HEK293 (cell line): ENCODE measurements around the gene CAPRIN2.
A peak's percentile ranks its signal among the peaks of the same experiment; 100 is the strongest.

Experiments
- CTCF ChIA-PET: fragments of 350-600 bp; formaldehyde crosslinking; extraction: SDS; loops from one replicate; lab custom pipeline; 2021; ENCODE audit warnings: antibody characterized with exemption; lab: Yijun Ruan, JAX
- POLR2A ChIA-PET: fragments of 300-600 bp; formaldehyde crosslinking; extraction: SDS; loops from one replicate; lab custom pipeline; 2020; ENCODE audit warnings: antibody characterized with exemption, inconsistent platforms; lab: Yijun Ruan, JAX
- H3K27ac ChIP-seq: fragments of 200-500 bp; sonication (Bioruptor generic); 2 replicates; pipeline ENCODE4 v1.5.1; 2014; ENCODE audit warnings: low read depth, low read length, control low read depth, inconsistent platforms; ENCODE audit errors: extremely low read depth
- H3K36me3 ChIP-seq, 2 experiments: fragments of 200-500 bp in 1 of 2; sonication (Bioruptor generic) in 1 of 2; 1 replicate in 1 of 2; 2 replicates in 1 of 2; pipeline ENCODE4 v1.5.1; 2014 to 2017; ENCODE audit warnings: inconsistent platforms in 2 of 2, low read length in 2 of 2; ENCODE audit not compliant: control insufficient read depth in 2 of 2, insufficient read depth in 1 of 2
- H3K4me1 ChIP-seq: fragments of 200-500 bp; sonication (Bioruptor generic); 2 replicates; pipeline ENCODE4 v1.5.1; 2014; ENCODE audit warnings: mild to moderate bottlenecking, low read length, inconsistent platforms; ENCODE audit not compliant: control insufficient read depth, insufficient read depth
- H3K4me3 ChIP-seq: 2 replicates; pipeline ENCODE4 v1.5.1; 2011; ENCODE audit warnings: low read depth, mild to moderate bottlenecking, control low read depth, low read length, moderate library complexity
- H3K9me3 ChIP-seq: fragments of 200-500 bp; sonication (Bioruptor generic); 2 replicates; pipeline ENCODE4 v1.5.1; 2014; ENCODE audit warnings: low read depth, low read length, inconsistent platforms; ENCODE audit not compliant: control insufficient read depth, insufficient read depth
- PRDM1 ChIP-seq: fragments of 450-650 bp; formaldehyde crosslinking; IDR thresholded peaks from 2 replicates; pipeline ENCODE4; 2016; ENCODE audit warnings: missing biosample characterization, missing genetic modification characterization
- ZFP3 ChIP-seq: fragments of 450-650 bp; formaldehyde crosslinking; IDR thresholded peaks from 2 replicates; pipeline ENCODE4 v1.5.1; 2016; ENCODE audit warnings: low read depth, missing biosample characterization, missing genetic modification characterization
- ZFP41 ChIP-seq: fragments of 450-650 bp; formaldehyde crosslinking; IDR thresholded peaks from 2 replicates; pipeline ENCODE4 v1.5.1; 2016; ENCODE audit warnings: missing biosample characterization, missing genetic modification characterization, borderline replicate concordance
- ZNF16 ChIP-seq: fragments of 450-650 bp; formaldehyde crosslinking; IDR thresholded peaks from 2 replicates; pipeline ENCODE4 v1.5.1; 2016; ENCODE audit warnings: low read depth, missing biosample characterization, missing genetic modification characterization
- ZNF184 ChIP-seq: fragments of 450-650 bp; IDR thresholded peaks from 2 replicates; pipeline ENCODE4 v1.5.1; 2018; ENCODE audit warnings: missing biosample characterization, mild to moderate bottlenecking, missing genetic modification characterization
- ZNF214 ChIP-seq: fragments of 450-650 bp; formaldehyde crosslinking; IDR thresholded peaks from 2 replicates; pipeline ENCODE4 v1.5.1; 2017; ENCODE audit warnings: missing biosample characterization, mild to moderate bottlenecking, missing genetic modification characterization, borderline replicate concordance
- ZNF48 ChIP-seq: fragments of 450-650 bp; formaldehyde crosslinking; IDR thresholded peaks from 2 replicates; pipeline ENCODE4 v1.5.1; 2016; ENCODE audit warnings: missing biosample characterization, missing genetic modification characterization
- ZNF510 ChIP-seq: fragments of 450-650 bp; formaldehyde crosslinking; IDR thresholded peaks from 2 replicates; pipeline ENCODE4 v1.5.1; 2018; ENCODE audit warnings: mild to moderate bottlenecking, missing genetic modification characterization, missing biosample characterization; ENCODE audit not compliant: insufficient replicate concordance
- ZNF514 ChIP-seq: fragments of 450-650 bp; formaldehyde crosslinking; IDR thresholded peaks from 2 replicates; pipeline ENCODE4 v1.5.1; 2016; ENCODE audit warnings: missing biosample characterization, missing genetic modification characterization
- ZNF529 ChIP-seq: fragments of 450-650 bp; formaldehyde crosslinking; IDR thresholded peaks from 2 replicates; pipeline ENCODE4 v1.5.1; 2017; ENCODE audit warnings: missing genetic modification characterization, missing biosample characterization; ENCODE audit not compliant: insufficient replicate concordance
- ZNF544 ChIP-seq: fragments of 450-650 bp; formaldehyde crosslinking; IDR thresholded peaks from 2 replicates; pipeline ENCODE4 v1.5.0; 2017; ENCODE audit warnings: missing biosample characterization, missing genetic modification characterization
- ZNF548 ChIP-seq: fragments of 450-650 bp; formaldehyde crosslinking; IDR thresholded peaks from 2 replicates; pipeline ENCODE4 v1.5.1; 2016; ENCODE audit warnings: missing biosample characterization, missing genetic modification characterization
- ZNF629 ChIP-seq: fragments of 450-650 bp; formaldehyde crosslinking; IDR thresholded peaks from 2 replicates; pipeline ENCODE4 v1.5.1; 2017; ENCODE audit warnings: missing biosample characterization, missing genetic modification characterization
- ZNF677 ChIP-seq: fragments of 450-650 bp; IDR thresholded peaks from 2 replicates; pipeline ENCODE4 v1.5.0; 2018; ENCODE audit warnings: missing biosample characterization, mild to moderate bottlenecking, missing genetic modification characterization, moderate library complexity
- ZNF768 ChIP-seq: fragments of 450-650 bp; formaldehyde crosslinking; IDR thresholded peaks from 2 replicates; pipeline ENCODE4 v1.5.1; 2018; ENCODE audit warnings: missing biosample characterization, mild to moderate bottlenecking, missing genetic modification characterization
- ZNF785 ChIP-seq: fragments of 450-650 bp; formaldehyde crosslinking; IDR thresholded peaks from 2 replicates; pipeline ENCODE4 v1.5.1; 2016; ENCODE audit warnings: missing biosample characterization, missing genetic modification characterization
- ZNF830 ChIP-seq: fragments of 450-650 bp; IDR thresholded peaks from 2 replicates; pipeline ENCODE4 v1.5.0; 2018; ENCODE audit warnings: missing biosample characterization, missing genetic modification characterization, low read depth, mild to moderate bottlenecking, moderate library complexity
- ZNF837 ChIP-seq: fragments of 450-650 bp; formaldehyde crosslinking; IDR thresholded peaks from 2 replicates; pipeline ENCODE4 v1.5.1; 2016; ENCODE audit warnings: missing biosample characterization, missing genetic modification characterization
- TF ChIP-seq, protein P1 (sequence below): fragments of 450-650 bp; formaldehyde crosslinking; IDR thresholded peaks from 2 replicates; pipeline ENCODE4 v1.5.1; 2016; ENCODE audit warnings: missing biosample characterization, missing genetic modification characterization
- TF ChIP-seq, protein P2 (sequence below): fragments of 450-650 bp; formaldehyde crosslinking; IDR thresholded peaks from 2 replicates; pipeline ENCODE4 v1.5.1; 2016; ENCODE audit warnings: missing biosample characterization, missing genetic modification characterization
- TF ChIP-seq, protein P3 (sequence below): fragments of 450-650 bp; formaldehyde crosslinking; IDR thresholded peaks from 2 replicates; pipeline ENCODE4 v1.5.1; 2016; ENCODE audit warnings: missing biosample characterization, missing genetic modification characterization
- TF ChIP-seq, protein P4 (sequence below): fragments of 450-650 bp; formaldehyde crosslinking; IDR thresholded peaks from 2 replicates; pipeline ENCODE4 v1.5.1; 2016; ENCODE audit warnings: missing biosample characterization, missing genetic modification characterization
- TF ChIP-seq, protein P5 (sequence below): fragments of 450-650 bp; formaldehyde crosslinking; conservative IDR thresholded peaks from 2 replicates; pipeline ENCODE4 v1.5.1; 2016; ENCODE audit warnings: low read depth, missing biosample characterization, missing genetic modification characterization
- TF ChIP-seq, protein P6 (sequence below): fragments of 450-650 bp; formaldehyde crosslinking; IDR thresholded peaks from 2 replicates; pipeline ENCODE4 v1.5.1; 2016; ENCODE audit warnings: missing biosample characterization, missing genetic modification characterization

Gene CAPRIN2

DNA sequence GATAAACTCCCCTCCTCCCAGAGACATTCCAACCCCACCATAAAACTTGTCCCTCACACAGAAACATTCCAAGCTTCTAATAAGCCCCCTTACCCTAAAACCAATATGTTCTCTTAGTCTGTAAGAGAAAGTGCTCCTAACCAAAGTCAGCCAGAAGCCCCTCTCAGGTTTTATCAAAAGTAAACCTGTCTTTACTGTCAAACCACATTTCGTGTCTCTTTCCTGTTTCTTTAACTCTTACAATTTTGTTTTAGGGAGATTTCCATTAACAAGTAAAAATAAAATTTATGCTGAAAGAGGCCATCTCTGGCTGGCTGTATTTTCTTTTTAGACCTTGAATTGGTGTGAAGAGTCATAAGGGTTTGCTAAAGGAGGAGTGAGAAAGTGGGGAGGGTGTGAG lies 29.8 kb upstream of the CAPRIN2 start:
- POLR2A ChIA-PET = no interaction called here
- Histone ChIP-seq H3K4me1 (no peaks in the 10 kb centered on the region), H3K27ac (no peak overlapping the region), H3K9me3 (no peaks in the 10 kb centered on the region; the same call in 1 of the 2 replicates), H3K36me3 (no peaks in the 10 kb centered on the region), H3K4me3 (no peak overlapping the region)
- CTCF ChIA-PET = interaction anchor here (0.6 kb wide), 1 partner anchor 153 kb away, joined by 3 read pairs; no protein-coding TSS in a partner anchor
- TF ChIP-seq ZNF768 = no peak
- peak; percentile 33; the same call in 1 of the 2 replicates for TF ChIP-seq ZNF184 (tag by site-specific recombination)
- no peak for TF ChIP-seq ZFP3 (tag by site-specific recombination)
- TF ChIP-seq ZNF677 (tag by site-specific recombination) = no peak
- TF ChIP-seq ZNF629 = no peak
- TF ChIP-seq, protein P1, sequence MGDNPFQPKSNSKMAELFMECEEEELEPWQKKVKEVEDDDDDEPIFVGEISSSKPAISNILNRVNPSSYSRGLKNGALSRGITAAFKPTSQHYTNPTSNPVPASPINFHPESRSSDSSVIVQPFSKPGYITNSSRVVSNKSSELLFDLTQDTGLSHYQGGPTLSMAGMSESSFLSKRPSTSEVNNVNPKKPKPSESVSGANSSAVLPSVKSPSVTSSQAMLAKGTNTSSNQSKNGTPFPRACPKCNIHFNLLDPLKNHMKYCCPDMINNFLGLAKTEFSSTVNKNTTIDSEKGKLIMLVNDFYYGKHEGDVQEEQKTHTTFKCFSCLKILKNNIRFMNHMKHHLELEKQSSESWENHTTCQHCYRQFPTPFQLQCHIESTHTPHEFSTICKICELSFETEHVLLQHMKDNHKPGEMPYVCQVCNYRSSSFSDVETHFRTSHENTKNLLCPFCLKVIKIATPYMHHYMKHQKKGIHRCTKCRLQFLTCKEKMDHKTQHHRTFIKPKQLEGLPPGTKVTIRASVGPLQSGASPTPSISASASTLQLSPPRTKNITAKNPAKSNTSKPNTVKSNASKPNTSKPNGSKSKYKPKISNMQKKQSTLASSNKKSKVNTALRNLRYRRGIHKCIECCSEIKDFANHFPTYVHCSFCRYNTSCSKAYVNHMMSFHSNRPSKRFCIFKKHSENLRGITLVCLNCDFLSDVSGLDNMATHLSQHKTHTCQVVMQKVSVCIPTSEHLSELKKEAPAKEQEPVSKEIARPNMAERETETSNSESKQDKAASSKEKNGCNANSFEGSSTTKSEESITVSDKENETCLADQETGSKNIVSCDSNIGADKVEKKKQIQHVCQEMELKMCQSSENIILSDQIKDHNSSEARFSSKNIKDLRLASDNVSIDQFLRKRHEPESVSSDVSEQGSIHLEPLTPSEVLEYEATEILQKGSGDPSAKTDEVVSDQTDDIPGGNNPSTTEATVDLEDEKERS (tag by site-specific recombination) = peak; percentile 62
- TF ChIP-seq, protein P2, sequence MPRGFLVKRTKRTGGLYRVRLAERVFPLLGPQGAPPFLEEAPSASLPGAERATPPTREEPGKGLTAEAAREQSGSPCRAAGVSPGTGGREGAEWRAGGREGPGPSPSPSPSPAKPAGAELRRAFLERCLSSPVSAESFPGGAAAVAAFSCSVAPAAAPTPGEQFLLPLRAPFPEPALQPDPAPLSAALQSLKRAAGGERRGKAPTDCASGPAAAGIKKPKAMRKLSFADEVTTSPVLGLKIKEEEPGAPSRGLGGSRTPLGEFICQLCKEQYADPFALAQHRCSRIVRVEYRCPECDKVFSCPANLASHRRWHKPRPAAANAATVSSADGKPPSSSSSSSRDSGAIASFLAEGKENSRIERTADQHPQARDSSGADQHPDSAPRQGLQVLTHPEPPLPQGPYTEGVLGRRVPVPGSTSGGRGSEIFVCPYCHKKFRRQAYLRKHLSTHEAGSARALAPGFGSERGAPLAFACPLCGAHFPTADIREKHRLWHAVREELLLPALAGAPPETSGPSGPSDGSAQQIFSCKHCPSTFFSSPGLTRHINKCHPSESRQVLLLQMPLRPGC = no peak
- TF ChIP-seq ZNF48 (tag by site-specific recombination) = no peak
- TF ChIP-seq, protein P3, sequence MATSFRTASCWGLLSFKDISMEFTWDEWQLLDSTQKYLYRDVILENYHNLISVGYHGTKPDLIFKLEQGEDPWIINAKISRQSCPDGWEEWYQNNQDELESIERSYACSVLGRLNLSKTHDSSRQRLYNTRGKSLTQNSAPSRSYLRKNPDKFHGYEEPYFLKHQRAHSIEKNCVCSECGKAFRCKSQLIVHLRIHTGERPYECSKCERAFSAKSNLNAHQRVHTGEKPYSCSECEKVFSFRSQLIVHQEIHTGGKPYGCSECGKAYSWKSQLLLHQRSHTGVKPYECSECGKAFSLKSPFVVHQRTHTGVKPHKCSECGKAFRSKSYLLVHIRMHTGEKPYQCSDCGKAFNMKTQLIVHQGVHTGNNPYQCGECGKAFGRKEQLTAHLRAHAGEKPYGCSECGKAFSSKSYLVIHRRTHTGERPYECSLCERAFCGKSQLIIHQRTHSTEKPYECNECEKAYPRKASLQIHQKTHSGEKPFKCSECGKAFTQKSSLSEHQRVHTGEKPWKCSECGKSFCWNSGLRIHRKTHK = 0 out of 2 replicates have a peak, but pooled peaks have one; percentile 42
- no peak for TF ChIP-seq ZNF837 (tag by site-specific recombination)
- no peak for TF ChIP-seq ZNF544 (tag by site-specific recombination)
- peak; percentile 53 for TF ChIP-seq ZNF510 (tag by site-specific recombination)
- TF ChIP-seq, protein P4, sequence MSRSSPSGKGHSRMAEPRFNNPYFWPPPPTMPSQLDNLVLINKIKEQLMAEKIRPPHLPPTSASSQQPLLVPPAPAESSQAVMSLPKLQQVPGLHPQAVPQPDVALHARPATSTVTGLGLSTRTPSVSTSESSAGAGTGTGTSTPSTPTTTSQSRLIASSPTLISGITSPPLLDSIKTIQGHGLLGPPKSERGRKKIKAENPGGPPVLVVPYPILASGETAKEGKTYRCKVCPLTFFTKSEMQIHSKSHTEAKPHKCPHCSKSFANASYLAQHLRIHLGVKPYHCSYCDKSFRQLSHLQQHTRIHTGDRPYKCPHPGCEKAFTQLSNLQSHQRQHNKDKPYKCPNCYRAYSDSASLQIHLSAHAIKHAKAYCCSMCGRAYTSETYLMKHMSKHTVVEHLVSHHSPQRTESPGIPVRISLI (tag by site-specific recombination) = no peak
- TF ChIP-seq ZNF16 (tag by site-specific recombination) = no peak
- no peak for TF ChIP-seq ZNF548 (tag by site-specific recombination)
- TF ChIP-seq ZNF514 (tag by site-specific recombination) = no peak
- no peak for TF ChIP-seq ZNF830 (tag by site-specific recombination)
- no peak for TF ChIP-seq ZNF785 (tag by site-specific recombination)
- TF ChIP-seq PRDM1 (tag by site-specific recombination) = no peak
- TF ChIP-seq ZNF214 (tag by site-specific recombination) = peak; percentile 14; the same call in 1 of the 2 replicates
- TF ChIP-seq, protein P5, sequence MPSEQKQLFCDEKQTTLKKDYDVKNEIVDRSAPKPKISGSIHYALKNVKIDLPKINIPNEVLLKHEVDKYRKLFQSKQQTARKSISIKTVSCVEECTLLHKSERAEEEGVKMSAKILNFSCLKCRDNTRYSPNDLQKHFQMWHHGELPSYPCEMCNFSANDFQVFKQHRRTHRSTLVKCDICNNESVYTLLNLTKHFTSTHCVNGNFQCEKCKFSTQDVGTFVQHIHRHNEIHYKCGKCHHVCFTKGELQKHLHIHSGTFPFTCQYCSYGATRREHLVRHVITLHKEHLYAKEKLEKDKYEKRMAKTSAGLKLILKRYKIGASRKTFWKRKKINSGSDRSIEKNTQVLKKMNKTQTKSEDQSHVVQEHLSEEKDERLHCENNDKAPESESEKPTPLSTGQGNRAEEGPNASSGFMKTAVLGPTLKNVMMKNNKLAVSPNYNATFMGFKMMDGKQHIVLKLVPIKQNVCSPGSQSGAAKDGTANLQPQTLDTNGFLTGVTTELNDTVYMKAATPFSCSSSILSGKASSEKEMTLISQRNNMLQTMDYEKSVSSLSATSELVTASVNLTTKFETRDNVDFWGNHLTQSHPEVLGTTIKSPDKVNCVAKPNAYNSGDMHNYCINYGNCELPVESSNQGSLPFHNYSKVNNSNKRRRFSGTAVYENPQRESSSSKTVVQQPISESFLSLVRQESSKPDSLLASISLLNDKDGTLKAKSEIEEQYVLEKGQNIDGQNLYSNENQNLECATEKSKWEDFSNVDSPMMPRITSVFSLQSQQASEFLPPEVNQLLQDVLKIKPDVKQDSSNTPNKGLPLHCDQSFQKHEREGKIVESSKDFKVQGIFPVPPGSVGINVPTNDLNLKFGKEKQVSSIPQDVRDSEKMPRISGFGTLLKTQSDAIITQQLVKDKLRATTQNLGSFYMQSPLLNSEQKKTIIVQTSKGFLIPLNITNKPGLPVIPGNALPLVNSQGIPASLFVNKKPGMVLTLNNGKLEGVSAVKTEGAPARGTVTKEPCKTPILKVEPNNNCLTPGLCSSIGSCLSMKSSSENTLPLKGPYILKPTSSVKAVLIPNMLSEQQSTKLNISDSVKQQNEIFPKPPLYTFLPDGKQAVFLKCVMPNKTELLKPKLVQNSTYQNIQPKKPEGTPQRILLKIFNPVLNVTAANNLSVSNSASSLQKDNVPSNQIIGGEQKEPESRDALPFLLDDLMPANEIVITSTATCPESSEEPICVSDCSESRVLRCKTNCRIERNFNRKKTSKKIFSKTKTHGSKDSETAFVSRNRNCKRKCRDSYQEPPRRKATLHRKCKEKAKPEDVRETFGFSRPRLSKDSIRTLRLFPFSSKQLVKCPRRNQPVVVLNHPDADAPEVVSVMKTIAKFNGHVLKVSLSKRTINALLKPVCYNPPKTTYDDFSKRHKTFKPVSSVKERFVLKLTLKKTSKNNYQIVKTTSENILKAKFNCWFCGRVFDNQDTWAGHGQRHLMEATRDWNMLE = peak; percentile 39; the same call in 1 of the 2 replicates
- TF ChIP-seq ZFP41 = no peak
- TF ChIP-seq ZNF529 (tag by site-specific recombination) = peak; percentile 54
- TF ChIP-seq, protein P6, sequence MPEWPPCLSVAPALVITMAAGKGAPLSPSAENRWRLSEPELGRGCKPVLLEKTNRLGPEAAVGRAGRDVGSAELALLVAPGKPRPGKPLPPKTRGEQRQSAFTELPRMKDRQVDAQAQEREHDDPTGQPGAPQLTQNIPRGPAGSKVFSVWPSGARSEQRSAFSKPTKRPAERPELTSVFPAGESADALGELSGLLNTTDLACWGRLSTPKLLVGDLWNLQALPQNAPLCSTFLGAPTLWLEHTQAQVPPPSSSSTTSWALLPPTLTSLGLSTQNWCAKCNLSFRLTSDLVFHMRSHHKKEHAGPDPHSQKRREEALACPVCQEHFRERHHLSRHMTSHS (tag by site-specific recombination) = no peak
